NCI-H1048 (cell line): ENCODE results near the gene TMSB15B.
A peak's percentile ranks its signal among the peaks of the same experiment; 100 is the strongest.
"Not testable (repeated sequence)": the region's sequence is repeated elsewhere in the genome, so short reads cannot be mapped to it uniquely, and the experiment has no call there.

ENCODE experiments used
- DNase-seq: peaks from one replicate; lab custom pipeline; 2025; lab: John Stamatoyannopoulos, UW

Gene TMSB15B

GRCh38 chrX:103962411-103963278, at the start of gene TMSB15B:
TSS of gene TMSB15B (plus strand) at chrX:103962627.
- DNase-seq = not testable (repeated sequence)

- no peak for DNase-seq
Measured at GRCh38 chrX:103913356-103914020, 48.9 kb upstream of the TMSB15B start.

- DNase-seq = peak; percentile 0
Measured at GRCh38 chrX:103918050-103918449, 44.4 kb upstream of the TMSB15B start.

- DNase-seq = peak; percentile 25
Measured at GRCh38 chrX:103918571-103919269, 43.7 kb upstream of the TMSB15B start.

- no peak for DNase-seq
Measured at GRCh38 chrX:103919270-103919637, 43.2 kb upstream of the TMSB15B start.

GRCh38 chrX:103920515-103920914, 41.9 kb upstream of the TMSB15B start:
- DNase-seq = not testable (repeated sequence)

- no peak for DNase-seq
Measured at GRCh38 chrX:103927030-103927429, 35.4 kb upstream of the TMSB15B start.

GRCh38 chrX:103927633-103928032, 34.8 kb upstream of the TMSB15B start:
- DNase-seq = no peak

- no peak for DNase-seq
Measured at GRCh38 chrX:103932133-103932532, 30.3 kb upstream of the TMSB15B start.

- DNase-seq = not testable (repeated sequence)
Measured at GRCh38 chrX:103940257-103940656, 22.2 kb upstream of the TMSB15B start.

GRCh38 chrX:103941201-103941975, 21.0 kb upstream of the TMSB15B start:
- DNase-seq = no peak

GRCh38 chrX:103949506-103949905, 12.9 kb upstream of the TMSB15B start:
- DNase-seq = no peak

- no peak for DNase-seq
Measured at GRCh38 chrX:103953353-103953752, 9.1 kb upstream of the TMSB15B start.

GRCh38 chrX:103954259-103954658, 8.2 kb upstream of the TMSB15B start:
- no peak for DNase-seq

- not testable (repeated sequence) for DNase-seq
Measured at GRCh38 chrX:103960599-103960998, 1.8 kb upstream of the TMSB15B start.

GRCh38 chrX:103983508-103983907, 21.1 kb downstream of the TMSB15B start:
- DNase-seq = not testable (repeated sequence)

- no peak for DNase-seq
Measured at GRCh38 chrX:103999234-103999633, 36.8 kb downstream of the TMSB15B start.

- no peak for DNase-seq
Measured at GRCh38 chrX:104008831-104009230, 46.4 kb downstream of the TMSB15B start.

GRCh38 chrX:104013158-104013557, 50.7 kb downstream of the TMSB15B start:
- no peak for DNase-seq

- no peak for DNase-seq
Measured at GRCh38 chrX:104013606-104014005, 51.2 kb downstream of the TMSB15B start, which contains the start of gene H2BW1. TSS of gene H2BW1 (minus strand) at chrX:104013708. CDS start at chrX:104013576, 132 bp downstream.

GRCh38 chrX:104015576-104015975, 53.1 kb downstream of the TMSB15B start:
- DNase-seq = not testable (repeated sequence)
